ENCODE data around the gene SYNGR3. TPM values are rescaled to one million over a fixed set of nuclear protein-coding genes. Genes with fewer than 3 reads are reported as not detected.

SYNGR3 gene
- total and polyA plus RNA-seq, 2 of the 13 experiments (the other 11 are each of a cell fraction or from before 2014, with no cell fraction given) = 0.97 to 5.7 TPM

DNA sequence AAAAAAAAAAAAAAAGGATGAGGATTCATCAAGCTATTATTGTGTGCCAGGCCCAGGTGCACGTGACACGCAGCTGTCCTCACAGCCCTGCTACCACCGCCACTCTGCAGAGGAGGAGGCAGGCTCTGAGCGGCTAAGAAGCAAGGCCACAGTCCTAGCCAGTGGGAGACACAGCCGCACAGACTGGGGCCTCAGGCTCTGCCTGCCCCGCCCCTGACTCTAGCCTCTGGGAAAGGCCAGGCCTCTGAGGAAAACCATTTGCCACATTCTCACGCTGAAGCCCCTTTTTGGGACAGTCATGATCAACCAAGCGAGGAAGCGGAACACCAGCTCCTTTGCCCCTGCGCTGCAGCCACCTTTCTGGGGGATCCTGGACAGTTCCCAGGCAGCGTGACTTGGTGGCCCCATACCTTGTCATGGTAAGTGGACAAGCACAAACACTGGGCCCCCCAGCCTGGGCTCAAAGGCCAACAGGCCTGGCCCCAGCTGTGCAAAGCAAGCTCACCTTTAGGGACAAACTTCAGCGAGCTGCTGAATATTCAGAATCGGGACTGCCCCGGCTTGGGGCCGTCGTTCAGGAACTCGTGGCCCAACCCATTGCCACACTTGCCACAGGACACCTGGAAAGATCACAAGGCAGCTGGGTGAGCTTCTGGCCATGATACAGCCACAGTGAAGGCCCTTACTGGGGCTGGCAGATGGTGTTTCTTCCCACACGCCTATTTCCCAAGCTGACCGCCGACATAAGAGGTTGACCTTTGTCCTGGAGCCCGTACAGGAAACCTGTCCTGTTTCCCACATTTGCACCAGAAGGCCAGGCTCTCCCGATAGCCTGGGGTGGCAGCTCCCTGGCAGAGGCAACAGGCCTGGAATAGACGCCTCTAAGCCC, 49.3 kb upstream of the SYNGR3 start (continued):
- TF ChIP-seq ZNF737 (CRISPR knock-in tag; IDR thresholded peaks at IDR 0.05; ENCODE audit: borderline replicate concordance) (no peak), ELF3 (CRISPR knock-in tag; IDR thresholded peaks at IDR 0.05) (no peak), SCMH1 (CRISPR knock-in tag; IDR thresholded peaks at IDR 0.05; ENCODE audit: borderline replicate concordance) (no peak), ZFAT (CRISPR knock-in tag; conservative IDR thresholded peaks at IDR 0.05) (no peak), HES4 (CRISPR knock-in tag; IDR thresholded peaks at IDR 0.05; ENCODE audit: borderline replicate concordance) (0 out of 2 replicates have a peak, but pooled peaks have one; percentile 18), FOSL1 (CRISPR knock-in tag; IDR thresholded peaks at IDR 0.05; ENCODE audit: borderline replicate concordance) (no peak), ZNF20 (CRISPR knock-in tag; IDR thresholded peaks at IDR 0.05) (no peak), ZNF614 (CRISPR knock-in tag; IDR thresholded peaks at IDR 0.05; ENCODE audit: borderline replicate concordance) (no peak; the same call in 1 of the 2 replicates), GZF1 (CRISPR knock-in tag; IDR thresholded peaks at IDR 0.05) (no peak), ZNF746 (CRISPR knock-in tag; IDR thresholded peaks at IDR 0.05) (0 out of 2 replicates have a peak, but pooled peaks have one; percentile 9), KLF13 (CRISPR knock-in tag; IDR thresholded peaks at IDR 0.05) (no peak; the same call in none of the 2 replicates), ZNF850 (CRISPR knock-in tag; conservative IDR thresholded peaks at IDR 0.05) (no peak), ZNF333 (CRISPR knock-in tag; IDR thresholded peaks at IDR 0.05; ENCODE audit: borderline replicate concordance) (peak; percentile 86; the same call in 1 of the 2 replicates), HHEX (CRISPR knock-in tag; IDR thresholded peaks at IDR 0.05) (no peak), ZZZ3 (CRISPR knock-in tag; IDR thresholded peaks at IDR 0.05; ENCODE audit: borderline replicate concordance) (peak; percentile 84; the same call in 1 of the 2 replicates), PPARG (CRISPR knock-in tag; conservative IDR thresholded peaks at IDR 0.05) (no peak; the same call in 1 of the 2 replicates), ZNF138 (CRISPR knock-in tag; IDR thresholded peaks at IDR 0.05; ENCODE audit: low read depth) (no peak)
- TF ChIP-seq, protein P1, sequence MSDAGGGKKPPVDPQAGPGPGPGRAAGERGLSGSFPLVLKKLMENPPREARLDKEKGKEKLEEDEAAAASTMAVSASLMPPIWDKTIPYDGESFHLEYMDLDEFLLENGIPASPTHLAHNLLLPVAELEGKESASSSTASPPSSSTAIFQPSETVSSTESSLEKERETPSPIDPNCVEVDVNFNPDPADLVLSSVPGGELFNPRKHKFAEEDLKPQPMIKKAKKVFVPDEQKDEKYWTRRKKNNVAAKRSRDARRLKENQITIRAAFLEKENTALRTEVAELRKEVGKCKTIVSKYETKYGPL (CRISPR knock-in tag; IDR thresholded peaks at IDR 0.05) = 0 out of 2 replicates have a peak, but pooled peaks have one; percentile 11
- TF ChIP-seq, protein P2, sequence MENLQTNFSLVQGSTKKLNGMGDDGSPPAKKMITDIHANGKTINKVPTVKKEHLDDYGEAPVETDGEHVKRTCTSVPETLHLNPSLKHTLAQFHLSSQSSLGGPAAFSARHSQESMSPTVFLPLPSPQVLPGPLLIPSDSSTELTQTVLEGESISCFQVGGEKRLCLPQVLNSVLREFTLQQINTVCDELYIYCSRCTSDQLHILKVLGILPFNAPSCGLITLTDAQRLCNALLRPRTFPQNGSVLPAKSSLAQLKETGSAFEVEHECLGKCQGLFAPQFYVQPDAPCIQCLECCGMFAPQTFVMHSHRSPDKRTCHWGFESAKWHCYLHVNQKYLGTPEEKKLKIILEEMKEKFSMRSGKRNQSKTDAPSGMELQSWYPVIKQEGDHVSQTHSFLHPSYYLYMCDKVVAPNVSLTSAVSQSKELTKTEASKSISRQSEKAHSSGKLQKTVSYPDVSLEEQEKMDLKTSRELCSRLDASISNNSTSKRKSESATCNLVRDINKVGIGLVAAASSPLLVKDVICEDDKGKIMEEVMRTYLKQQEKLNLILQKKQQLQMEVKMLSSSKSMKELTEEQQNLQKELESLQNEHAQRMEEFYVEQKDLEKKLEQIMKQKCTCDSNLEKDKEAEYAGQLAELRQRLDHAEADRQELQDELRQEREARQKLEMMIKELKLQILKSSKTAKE (CRISPR knock-in tag; IDR thresholded peaks at IDR 0.05; ENCODE audit: borderline replicate concordance) = peak; percentile 65
- TF ChIP-seq, protein P3, sequence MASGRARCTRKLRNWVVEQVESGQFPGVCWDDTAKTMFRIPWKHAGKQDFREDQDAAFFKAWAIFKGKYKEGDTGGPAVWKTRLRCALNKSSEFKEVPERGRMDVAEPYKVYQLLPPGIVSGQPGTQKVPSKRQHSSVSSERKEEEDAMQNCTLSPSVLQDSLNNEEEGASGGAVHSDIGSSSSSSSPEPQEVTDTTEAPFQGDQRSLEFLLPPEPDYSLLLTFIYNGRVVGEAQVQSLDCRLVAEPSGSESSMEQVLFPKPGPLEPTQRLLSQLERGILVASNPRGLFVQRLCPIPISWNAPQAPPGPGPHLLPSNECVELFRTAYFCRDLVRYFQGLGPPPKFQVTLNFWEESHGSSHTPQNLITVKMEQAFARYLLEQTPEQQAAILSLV (CRISPR knock-in tag; IDR thresholded peaks at IDR 0.05; ENCODE audit: borderline replicate concordance) = peak; percentile 59; the same call in 1 of the 2 replicates
- TF ChIP-seq, protein P4, sequence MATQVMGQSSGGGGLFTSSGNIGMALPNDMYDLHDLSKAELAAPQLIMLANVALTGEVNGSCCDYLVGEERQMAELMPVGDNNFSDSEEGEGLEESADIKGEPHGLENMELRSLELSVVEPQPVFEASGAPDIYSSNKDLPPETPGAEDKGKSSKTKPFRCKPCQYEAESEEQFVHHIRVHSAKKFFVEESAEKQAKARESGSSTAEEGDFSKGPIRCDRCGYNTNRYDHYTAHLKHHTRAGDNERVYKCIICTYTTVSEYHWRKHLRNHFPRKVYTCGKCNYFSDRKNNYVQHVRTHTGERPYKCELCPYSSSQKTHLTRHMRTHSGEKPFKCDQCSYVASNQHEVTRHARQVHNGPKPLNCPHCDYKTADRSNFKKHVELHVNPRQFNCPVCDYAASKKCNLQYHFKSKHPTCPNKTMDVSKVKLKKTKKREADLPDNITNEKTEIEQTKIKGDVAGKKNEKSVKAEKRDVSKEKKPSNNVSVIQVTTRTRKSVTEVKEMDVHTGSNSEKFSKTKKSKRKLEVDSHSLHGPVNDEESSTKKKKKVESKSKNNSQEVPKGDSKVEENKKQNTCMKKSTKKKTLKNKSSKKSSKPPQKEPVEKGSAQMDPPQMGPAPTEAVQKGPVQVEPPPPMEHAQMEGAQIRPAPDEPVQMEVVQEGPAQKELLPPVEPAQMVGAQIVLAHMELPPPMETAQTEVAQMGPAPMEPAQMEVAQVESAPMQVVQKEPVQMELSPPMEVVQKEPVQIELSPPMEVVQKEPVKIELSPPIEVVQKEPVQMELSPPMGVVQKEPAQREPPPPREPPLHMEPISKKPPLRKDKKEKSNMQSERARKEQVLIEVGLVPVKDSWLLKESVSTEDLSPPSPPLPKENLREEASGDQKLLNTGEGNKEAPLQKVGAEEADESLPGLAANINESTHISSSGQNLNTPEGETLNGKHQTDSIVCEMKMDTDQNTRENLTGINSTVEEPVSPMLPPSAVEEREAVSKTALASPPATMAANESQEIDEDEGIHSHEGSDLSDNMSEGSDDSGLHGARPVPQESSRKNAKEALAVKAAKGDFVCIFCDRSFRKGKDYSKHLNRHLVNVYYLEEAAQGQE (IDR thresholded peaks at IDR 0.05; ENCODE audit: borderline replicate concordance in 1 of 2, low read depth in 1 of 2, low read length in 2 of 2) = peak in 1 of 2 experiments; percentile 72; a peak in 2 of 4 replicates

Data from HepG2 (cell line).